ENCODE data around the gene ATG7. TPM values are rescaled to one million over a fixed set of nuclear protein-coding genes. Genes with fewer than 3 reads are reported as not detected.

Gene ATG7
- total and polyA plus RNA-seq, 12 donors: 9.1 to 118 (median 40.0) TPM

- H3K27ac ChIP-seq: peak overlapping the region; percentile 75 to 99 (median 91)
- H3K36me3 ChIP-seq (replicated peaks in 1 of 2): peaks cover 0 to 28% of the 10 kb centered on the region in 2 donors
- intact Hi-C loops (cut with DNase I): no loop called here
- H3K27me3 ChIP-seq: no peaks in the 10 kb centered on the region
- DNase-seq: peak; percentile 71 to 90 (median 87)
- 69 to 88% (median 74%) methylated on average over 16 to 27 of the region's 27 CpGs for WGBS, 4 donors
- H3K4me1 ChIP-seq (replicated peaks in 1 of 2): peaks cover 13 to 34% of the 10 kb centered on the region in 2 donors
- H3K4me3 ChIP-seq: peak overlapping the region in 1 of 4 donors; percentile 16
- TF ChIP-seq CTCF (IDR thresholded peaks at IDR 0.05): no peak
- TF ChIP-seq POLR2A (IDR thresholded peaks at IDR 0.05): no peak
- H3K9me3 ChIP-seq (replicated peaks in 1 of 3): no peaks in the 10 kb centered on the region
Observed at GRCh38 chr3:11567516-11568467, 295.6 kb downstream of the ATG7 start.

GRCh38 chr3:11568503-11569155 lies 296.4 kb downstream of the ATG7 start:
- no peaks in the 10 kb centered on the region for H3K27me3 ChIP-seq
- TF ChIP-seq POLR2A (IDR thresholded peaks at IDR 0.05) (peak in 1 of 2 donors; percentile 66), CTCF (IDR thresholded peaks at IDR 0.05) (no peak)
- peak overlapping the region in 1 of 4 donors; percentile 16 for H3K4me3 ChIP-seq
- H3K36me3 ChIP-seq (replicated peaks in 1 of 2): peaks cover 0 to 21% of the 10 kb centered on the region in 2 donors
- H3K27ac ChIP-seq: peak overlapping the region; percentile 75 to 99 (median 91)
- WGBS, 4 donors: 41 to 47% (median 44%) methylated on average over 4 to 29 of the region's 29 CpGs
- no peaks in the 10 kb centered on the region for H3K9me3 ChIP-seq (replicated peaks in 1 of 3)
- DNase-seq: peak; percentile 85 to 94 (median 90)
- intact Hi-C loops (cut with DNase I): no loop called here
- peaks cover 13 to 28% of the 10 kb centered on the region in 2 donors for H3K4me1 ChIP-seq (replicated peaks in 1 of 2)

GRCh38 chr3:11569156-11569741 lies 297.1 kb downstream of the ATG7 start:
- intact Hi-C loops (cut with DNase I): no loop called here
- WGBS, 4 donors: 70 to 84% (median 79%) methylated on average over 4 to 13 of the region's 13 CpGs

More at GRCh38 chr3:11569156-11569741, 297.1 kb downstream of the ATG7 start:
- no peak for DNase-seq
- no peak overlapping the region for H3K4me3 ChIP-seq
- H3K27me3 ChIP-seq: no peaks in the 10 kb centered on the region
- H3K9me3 ChIP-seq (replicated peaks in 1 of 3): no peaks in the 10 kb centered on the region
- TF ChIP-seq POLR2A (IDR thresholded peaks at IDR 0.05): no peak
- no peak for TF ChIP-seq CTCF (IDR thresholded peaks at IDR 0.05)
- H3K4me1 ChIP-seq (replicated peaks in 1 of 2): peaks cover 13 to 28% of the 10 kb centered on the region in 2 donors
- peak overlapping the region; percentile 75 to 99 (median 91) for H3K27ac ChIP-seq
- H3K36me3 ChIP-seq (replicated peaks in 1 of 2): peaks cover 0 to 15% of the 10 kb centered on the region in 2 donors
